ENCODE measurements around the gene PAM.

Gene PAM

DNA sequence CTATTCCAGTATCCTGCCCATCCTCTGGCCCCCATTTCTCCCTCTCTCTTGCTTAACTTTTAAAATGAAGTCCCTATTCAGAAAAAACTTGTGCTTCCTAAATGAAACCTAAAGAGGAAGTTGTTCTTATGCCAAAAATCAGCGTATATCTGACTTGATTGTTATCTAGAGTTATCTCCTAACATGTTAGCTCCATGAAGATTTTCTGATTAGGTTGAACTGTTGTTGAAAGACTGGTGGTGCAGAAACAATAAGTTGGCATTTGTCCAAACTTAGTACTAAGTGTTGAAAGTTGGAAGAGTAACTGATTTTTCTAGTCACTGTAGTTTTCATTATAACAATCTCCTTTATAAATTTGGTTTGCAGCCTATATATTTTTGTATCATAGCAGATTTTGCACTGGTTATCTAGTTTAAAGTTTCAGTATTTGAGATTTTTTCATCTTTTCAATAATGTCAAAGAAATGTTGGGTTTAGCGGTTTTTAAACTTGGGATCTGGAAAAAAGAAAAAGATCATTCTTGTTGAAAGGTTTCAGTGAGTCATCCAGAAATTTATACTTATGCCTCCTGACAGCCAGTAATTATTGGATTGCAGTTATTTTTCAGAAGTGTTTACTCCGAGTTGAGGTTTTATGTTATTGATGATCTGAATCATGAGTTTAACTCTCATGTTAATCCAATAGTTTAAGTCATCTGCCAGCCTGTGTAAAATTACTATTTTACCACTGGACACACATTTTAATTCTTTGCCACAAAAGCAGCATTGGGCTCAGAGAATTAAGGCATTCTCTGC lies 60.6 kb downstream of the PAM start:
- no peak for DNase-seq

DNA sequence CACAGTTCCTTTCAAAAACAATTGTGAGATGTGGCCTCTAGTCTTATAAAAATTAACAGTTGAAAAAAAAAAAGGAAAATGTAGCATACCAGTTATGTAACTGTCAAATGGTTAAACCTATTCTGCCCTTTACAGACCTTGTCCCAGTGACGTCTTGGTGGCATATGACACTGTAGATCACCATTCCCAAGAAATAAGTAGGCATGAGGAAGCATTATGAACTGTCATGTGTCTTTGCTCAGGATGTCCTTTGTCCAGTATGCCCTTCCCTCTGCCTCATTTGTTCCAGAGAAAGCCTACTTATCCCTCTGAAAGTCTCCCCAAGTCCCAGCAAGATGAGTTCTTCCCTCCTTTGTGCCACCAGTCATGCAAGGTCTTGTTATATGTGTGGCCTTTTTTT lies 63.2 kb downstream of the PAM start:
- DNase-seq = no peak

DNA sequence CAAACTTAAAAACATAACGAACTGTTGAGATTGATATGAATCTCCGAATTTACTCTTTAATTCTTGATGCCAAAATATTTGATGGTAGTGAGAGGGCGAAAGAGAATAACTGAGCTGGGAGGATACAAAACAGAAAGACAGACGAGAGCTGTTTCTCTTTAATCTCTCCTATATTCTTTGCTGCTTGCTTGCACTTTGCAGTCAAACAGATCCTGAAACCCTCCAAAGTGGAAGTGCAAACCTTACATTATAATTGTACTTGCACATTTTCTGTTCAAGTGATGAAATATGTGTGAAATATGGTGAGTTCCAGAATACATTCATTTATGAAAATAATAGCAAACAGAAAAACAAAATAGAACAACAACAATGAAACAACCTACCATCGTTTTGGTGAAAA lies 63.8 kb downstream of the PAM start:
- DNase-seq = no peak

DNA sequence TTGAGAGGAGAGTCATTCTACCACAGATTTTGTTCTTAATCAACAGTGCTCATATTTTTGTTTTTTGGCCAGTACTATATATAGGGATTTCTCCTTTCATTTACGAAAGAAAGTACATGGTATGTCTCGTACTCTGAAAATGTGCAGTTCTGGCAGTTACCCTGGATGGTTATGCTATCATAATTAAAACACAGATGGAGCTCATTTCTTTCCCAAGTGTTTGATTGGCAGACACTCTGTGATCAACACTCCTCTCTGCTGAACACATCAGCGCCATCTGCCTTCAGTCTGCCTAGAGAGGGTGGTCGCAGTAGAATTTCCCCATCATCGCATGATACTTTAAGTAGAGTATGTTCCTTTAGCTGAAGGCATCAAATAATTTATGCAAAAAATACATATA lies 64.5 kb downstream of the PAM start:
- DNase-seq = no peak

DNA sequence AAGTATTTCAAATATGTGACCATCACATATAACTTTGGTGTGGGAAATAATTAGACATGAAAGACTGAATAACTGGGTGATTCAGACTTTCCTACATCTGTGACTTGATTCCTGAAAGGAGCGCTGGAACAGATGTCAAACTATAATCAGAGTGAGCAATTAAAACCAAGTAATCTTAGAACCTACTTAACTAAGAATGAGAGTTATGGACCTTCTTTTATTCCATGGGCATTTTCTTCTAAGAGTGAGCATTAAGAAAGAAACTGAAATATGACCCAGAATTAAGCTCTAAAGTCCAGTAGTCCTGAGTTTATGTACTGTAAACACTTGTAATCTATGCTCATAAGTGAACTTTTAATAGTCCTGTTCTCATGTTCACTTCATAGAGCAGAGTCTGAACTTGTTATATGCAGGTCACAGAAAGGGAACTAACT lies 68.4 kb downstream of the PAM start:
- no peak for DNase-seq

DNA sequence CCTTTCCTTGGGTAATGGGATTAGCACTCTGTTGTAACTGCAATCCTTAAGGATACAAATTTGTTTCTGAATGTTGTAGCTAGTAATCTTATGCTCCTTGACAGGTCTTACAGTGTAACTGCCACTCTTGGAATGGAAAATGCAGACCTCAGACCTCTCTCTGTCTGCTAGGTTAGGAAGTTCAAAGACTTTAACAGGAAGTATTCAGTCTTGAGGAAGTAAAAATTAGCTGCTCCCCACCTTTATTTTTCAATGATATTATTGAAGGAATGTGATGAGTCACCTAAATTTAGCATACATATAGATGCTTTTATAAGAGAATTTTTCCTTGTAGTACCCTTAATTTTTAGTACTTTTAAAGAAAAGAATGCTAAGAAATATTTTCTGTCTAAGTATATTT lies 71.5 kb downstream of the PAM start:
- DNase-seq = no peak

DNA sequence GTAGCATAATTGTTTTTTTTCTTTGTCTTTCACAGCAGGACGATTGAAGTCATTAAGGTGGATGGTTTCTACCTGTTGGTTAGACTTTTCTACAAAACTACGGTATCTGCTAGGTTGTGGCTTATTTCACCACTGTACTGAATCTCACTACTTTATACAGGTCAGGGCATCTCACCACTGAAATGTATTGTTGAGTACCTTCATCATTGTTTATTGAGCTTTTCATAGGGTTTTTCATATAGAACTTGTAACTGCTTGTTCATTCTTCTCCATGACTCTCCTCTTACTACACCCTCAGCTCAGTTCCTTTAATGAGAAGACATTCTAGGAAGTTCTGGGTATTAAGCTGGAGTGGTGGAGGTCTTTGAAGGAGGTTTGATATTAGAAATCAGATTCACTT lies 75.1 kb downstream of the PAM start:
- no peak for DNase-seq

DNA sequence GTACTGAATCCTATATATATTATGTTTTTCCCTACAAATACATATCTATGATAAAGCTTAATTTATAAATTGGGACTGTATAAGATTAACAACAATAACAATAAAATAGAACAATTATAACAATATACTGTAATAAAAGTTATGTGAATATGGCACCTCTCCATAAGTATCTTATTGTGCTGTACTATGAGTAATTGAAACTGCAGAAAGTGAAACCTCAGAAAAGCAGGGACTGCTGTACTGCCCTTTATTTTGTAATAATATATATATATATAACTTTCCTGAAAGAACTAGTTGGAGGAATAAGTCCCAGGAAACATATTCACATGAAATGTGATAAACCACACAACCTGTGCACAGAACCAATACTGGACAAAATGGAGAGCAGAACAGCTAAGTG lies 77.3 kb downstream of the PAM start:
- no peak for DNase-seq

DNA sequence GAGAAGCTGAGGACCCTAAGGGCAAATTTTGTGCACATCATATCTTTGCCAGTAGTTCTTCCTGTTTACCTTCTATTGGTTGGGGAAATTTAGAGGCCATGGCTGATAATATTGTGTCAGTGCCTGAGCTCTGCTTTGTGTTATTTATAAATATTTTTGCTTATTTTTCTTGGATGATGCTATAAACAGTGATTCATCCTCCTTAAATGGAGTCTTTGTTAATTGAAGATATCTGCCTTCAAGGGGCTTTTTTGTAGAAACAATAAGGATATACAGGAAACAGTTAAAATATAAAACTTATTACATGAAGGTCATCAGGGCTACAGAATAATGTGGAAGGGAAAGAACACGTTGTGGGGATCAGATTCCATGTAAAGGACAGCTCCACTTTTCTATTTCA lies 78.0 kb downstream of the PAM start:
- no peak for DNase-seq

DNA sequence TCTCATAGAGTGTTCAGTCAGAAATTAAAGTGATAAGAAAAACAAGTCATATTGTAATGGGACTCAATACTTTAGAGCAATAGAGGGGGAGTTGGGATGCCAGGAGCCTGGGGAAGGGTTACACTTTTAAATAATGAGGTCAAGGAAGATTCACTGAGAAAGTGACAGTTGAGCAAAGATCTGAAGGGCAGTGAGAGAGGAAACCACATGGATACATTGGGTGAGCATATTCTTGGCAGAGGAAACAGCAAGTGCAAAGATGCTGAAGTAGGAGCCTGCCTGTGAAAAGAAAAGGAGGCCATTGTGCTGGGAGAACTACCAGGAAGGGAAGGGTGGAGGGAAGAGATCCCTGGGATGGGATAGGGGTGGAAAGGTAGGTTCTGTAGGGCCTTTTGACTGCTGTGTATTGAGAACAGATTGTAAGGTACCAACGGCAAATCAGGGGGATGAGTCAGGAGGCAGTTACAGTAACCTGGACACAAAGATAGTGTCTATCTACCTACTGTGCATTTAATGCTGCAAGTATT lies 79.4 kb downstream of the PAM start:
- no peak for DNase-seq

DNA sequence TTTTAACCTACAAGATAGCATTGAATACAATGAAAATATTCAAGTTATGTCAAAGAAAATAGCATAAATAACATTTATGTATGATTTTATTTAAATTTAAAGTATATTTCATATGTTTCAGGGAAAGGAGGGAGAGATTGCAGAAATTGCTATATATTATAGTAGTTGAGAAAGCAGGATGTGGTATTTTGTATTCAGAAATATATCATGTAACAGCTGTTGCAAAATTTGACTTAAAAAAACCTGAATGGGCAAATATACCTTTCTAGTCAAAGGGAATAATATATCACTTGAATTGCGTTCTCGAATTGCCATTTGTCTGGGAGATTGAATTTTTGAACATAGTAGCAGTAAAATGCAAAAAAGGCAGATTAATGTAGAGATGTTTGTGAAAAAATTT lies 80.6 kb downstream of the PAM start:
- no peak for DNase-seq

DNA sequence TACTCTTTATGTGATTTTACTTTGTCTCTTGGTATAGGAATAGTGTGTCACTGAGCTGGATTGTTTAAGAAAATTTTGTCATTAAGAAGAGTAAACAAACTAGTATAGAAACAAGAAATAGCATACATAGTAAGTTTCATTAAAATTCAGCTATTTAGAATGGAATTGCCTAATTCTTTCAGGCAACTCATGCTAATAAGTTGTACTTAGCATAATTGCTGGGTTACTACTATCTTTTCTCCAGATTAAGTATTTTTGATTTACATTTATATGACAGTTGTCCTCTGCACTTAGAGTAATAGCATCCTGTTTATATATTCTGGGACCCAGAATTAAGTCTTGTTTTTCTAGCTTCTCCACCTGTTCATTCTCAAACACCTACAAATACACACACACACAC lies 85.9 kb downstream of the PAM start:
- DNase-seq = no peak

DNA sequence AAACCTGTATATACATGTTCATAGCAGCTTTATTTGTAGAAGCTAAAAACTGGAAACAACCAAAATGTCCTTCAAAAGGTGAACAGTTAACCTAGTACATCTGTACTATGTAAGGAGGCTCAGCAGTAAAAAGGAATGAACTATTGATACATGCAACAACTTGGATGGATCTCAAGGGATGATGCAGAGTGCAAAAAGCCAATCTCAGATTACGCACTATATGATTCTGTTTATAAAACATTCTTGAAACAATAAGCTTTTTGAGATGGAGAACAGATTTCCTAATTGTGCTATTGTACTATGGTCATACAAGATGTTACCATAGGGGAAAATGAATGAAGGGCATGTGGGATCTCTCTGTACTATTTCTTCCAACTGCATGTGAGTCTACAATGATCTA lies 88.9 kb downstream of the PAM start:
- no peak for DNase-seq

DNA sequence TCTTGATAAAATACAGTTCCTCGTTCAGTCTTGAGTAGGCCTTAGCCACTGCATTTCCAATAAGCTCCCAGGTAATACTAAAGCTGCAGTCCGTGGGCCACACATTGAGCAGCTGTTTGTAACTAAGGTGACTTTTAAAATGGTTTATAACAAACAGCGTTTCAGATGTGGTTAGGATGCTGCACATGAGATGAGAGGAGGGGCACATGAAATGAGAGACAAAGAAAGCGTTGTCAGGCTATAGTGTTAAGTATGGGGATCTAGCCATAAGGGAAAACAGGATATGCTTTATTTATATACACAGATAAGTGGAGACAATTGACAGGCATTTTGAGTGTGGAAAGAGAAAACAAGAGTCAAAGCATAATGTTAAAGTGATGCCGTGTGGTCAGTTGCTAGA lies 89.9 kb downstream of the PAM start:
- DNase-seq = no peak

DNA sequence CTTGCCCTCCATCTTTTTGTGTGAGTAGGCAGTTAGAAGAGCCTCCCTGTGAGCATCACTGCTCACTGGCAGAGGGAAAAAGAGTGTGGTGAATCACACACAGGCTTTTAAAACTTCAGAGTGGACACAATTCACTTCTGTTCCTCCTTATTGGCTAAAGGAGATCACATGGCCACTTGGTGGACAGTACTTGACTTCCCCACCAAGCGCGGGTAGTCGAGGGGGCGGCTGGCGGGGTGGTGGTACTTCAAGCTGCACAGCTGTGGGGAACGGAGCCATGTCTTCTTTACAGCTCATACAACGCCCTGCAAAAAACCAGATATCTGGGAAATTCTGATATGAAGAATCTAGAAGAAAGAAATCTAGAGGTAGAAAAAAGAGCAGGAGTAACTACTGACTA lies 95.4 kb downstream of the PAM start:
- no peak for DNase-seq

DNA sequence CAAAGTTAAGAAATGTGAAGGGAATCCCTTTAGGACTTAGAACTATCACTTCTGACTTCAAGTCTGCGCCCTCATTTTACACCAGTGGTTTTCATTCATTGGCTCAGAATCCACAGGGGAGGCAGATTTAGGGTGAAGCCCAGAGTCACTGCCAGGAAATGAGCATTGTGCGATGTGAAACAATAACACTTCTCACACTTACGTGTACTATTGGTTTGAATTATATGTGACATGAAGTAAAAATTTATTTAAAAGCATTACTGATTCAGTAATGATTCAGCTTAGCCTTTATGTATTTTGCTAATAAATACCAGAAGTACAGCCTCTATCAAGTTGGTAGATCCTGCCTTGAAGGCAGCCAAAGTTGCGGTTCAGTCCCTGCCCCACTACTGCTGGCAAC lies 98.6 kb downstream of the PAM start:
- DNase-seq = no peak

DNA sequence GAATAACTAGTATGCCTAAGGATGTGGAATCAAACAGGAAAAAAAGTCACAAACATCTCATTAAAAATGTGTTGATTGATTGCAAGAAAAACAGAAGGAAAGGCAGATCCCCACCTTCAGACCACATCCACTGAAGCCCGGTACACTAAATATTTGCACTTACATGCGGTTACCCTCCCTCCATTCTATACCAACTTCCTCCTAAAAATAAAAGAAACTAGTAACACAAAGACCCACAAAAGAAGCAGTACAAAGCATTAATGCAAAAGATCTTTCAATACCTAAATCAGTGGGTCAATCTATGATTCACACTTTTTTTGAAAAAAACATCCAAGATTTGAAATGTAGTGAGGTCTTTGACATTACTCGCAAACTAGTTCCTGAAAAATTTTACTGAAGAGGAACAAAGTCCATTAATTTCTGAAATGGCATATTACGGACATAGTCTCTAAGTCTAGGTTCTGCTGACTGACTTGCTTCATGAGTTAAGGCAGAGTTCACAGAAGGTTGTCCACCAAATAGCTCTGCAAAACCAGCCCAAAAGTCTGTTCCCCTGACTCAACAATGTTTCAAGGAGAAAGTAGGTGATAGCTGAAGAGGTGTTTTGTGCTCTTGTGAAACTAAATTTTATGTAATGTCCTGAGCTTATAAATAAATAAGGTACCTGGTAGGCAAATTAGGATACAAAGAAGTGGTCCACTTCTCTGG lies 100.7 kb downstream of the PAM start:
- DNase-seq = no peak

DNA sequence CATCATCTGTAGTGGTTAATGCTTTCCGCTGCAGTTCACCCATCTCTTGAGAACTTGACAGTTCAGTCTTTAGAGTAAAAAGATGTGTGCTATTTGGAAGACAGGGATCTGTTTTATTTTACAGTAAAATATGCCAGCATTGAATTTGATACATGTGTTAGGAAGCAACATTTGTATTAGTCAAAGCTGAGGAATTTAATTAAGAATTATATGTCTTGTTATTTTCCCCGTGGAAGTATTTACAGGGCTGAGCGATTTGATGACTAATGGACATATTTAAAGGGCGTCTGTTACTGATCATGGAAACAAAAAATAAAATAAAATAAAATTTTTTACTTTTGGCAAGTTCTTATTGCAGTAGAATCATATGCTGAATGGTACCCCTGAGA lies 101.3 kb downstream of the PAM start:
- DNase-seq = no peak

DNA sequence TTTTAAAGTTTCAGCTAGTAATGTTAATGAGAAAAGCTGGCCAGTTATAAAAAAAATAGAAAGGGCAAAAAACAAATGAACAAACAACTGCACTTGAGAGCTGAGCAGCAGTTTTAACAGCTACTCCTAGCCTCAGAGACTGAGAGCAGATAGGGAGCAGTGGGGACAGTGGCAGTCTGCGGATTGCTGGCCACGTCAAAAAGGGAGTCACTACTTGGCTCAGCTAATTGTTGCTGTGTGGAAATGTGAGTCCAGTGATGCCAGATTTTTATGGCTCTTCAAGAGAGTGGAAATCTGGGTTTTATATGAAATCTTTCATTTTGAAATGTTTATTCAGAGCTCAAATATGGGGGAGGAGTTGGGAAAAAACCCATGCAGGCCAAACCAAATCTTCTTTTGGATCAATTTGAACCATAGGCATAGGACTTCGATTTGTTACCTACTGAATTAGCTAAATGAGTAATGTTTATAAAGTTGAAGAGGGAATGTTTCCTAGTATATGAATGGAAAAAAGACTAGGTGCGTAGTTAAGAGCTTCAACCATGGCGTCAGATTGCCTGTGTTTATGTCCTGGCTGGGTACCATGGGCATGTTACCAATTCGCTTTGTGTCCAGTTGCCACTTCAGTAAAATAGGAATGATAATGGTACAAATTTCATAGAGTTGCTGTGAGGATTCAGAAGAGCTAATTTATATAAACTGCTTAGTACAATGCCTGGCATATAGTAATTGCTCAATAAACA lies 102.1 kb downstream of the PAM start:
- no peak for DNase-seq

DNA sequence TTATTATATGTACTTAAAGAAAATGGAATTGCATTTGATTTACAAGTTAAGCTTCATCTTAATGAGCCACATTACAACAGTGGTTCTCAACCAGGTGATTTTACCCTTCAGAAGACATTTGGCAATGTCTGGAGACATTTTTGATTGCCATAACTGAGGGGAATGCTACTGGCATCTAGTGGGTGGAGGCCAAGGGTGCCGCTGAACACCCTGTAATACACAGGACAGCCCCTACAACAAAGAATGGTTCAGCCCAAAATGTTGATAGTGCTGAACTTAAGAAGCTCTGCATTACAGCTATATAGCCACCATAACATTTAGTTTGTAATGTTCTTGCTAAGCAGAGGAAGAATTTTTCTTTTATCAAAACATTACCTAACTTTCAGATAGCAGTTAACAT lies 103.1 kb downstream of the PAM start:
- DNase-seq = no peak

DNA sequence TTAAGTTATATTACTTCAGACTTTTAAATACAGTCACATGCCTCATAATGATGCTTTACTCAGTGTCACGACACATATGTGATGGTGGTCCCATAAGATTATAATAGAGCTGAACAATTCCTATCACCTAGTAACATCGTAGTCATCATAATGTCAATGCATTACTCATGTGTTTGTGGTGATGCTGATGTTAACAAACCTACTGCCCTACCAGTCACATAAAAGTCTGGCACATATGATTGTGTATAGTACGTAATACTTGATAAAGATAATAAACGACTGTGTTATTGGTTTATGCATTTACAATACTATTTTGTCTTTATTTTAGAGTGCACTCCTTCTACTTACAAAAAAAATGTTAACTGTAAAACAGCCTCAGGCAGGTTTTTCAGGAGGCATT lies 103.7 kb downstream of the PAM start:
- DNase-seq = no peak

DNA sequence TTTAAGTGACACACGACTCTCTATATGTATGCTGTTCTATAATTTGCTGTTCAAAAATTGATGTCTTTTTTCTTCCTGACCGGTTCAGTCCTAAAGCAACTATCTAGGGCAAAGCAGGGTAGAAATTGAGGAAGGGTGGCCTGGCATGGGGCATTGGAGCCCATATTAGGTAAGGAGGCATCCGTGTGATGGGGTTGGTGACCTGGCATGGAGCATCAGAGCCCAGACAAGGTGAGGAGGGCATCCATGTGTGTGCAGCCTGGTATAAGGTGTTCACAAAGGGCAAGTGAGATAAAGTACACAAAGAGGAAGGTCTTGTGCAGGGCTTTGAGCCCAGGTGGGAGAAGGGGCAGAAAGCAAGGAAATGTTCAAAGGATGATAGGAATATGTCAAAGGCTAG lies 104.9 kb downstream of the PAM start:
- DNase-seq = no peak

DNA sequence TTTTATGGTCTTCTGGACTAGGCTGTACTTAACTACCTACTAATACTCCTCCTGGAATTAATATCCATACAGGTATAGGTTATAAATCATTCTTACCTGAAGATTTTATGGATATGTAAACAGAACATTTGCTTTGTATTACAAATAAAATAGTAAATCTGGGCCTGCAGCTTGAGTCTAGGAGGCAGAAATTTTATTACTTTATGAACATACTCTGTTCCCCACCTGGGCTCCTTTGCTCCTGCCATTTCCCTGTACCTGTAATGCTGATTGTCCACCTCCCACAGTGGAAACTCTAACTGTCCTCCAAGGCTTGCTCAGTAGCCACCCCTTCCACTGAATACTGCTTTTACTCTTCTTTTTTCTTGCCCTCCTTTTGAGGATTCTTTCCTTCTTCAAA lies 108.0 kb downstream of the PAM start:
- DNase-seq = no peak

Measured in GOT3 (cell line).